ENCODE measurements around the gene TOE1.
A peak's percentile ranks its signal among the peaks of the same experiment; 100 is the strongest.

Gene TOE1

GRCh38 chr1:45327644-45328515, 12.1 kb upstream of the TOE1 start:
- Histone ChIP-seq H2BK5ac (ENCODE audit: low read depth, low read length, poor library complexity) (no peak overlapping the region), H3K79me1 (ENCODE audit: low read length) (peaks cover 8% of the 10 kb centered on the region), H3K79me2 (ENCODE audit: control insufficient read depth, insufficient read depth, low read length, poor library complexity) (no peaks in the 10 kb centered on the region), H3K14ac (ENCODE audit: low read length) (no peak overlapping the region), H3K4me1 (ENCODE audit: control insufficient read depth in 1 of 2, insufficient read depth in 2 of 2, low read length in 2 of 2) (peaks cover 24 to 36% of the 10 kb centered on the region in 2 experiments), H3K9me3 (ENCODE audit: insufficient read depth, low read depth, low read length) (peaks cover 4% of the 10 kb centered on the region), H3K23ac (ENCODE audit: low read length) (no peak overlapping the region), H3K18ac (ENCODE audit: low read length) (no peak overlapping the region), H2AK5ac (ENCODE audit: low read length) (peak overlapping the region; percentile 49), H3K27me3 (ENCODE audit: insufficient read depth, low read length) (no peaks in the 10 kb centered on the region), H2AFZ (ENCODE audit: insufficient read depth, low read length, poor library complexity) (no peak overlapping the region), H3K27ac (ENCODE audit: low read depth, low read length) (no peak overlapping the region), H3K4ac (ENCODE audit: low read depth, low read length) (no peak overlapping the region), H3K4me3 (ENCODE audit: low read depth, low read length) (no peak overlapping the region), H3K36me3 (ENCODE audit: control insufficient read depth in 1 of 2, insufficient read depth in 2 of 2, low read length in 2 of 2) (peaks cover 14 to 16% of the 10 kb centered on the region in 2 experiments), H3K4me2 (ENCODE audit: low read length) (peak overlapping the region; percentile 77), H2BK120ac (ENCODE audit: insufficient read depth, low read length, poor library complexity) (peak overlapping the region; percentile 23), H4K91ac (ENCODE audit: low read depth, low read length) (peak overlapping the region; percentile 2), H2BK12ac (ENCODE audit: low read length) (no peak overlapping the region), H4K12ac (ENCODE audit: low read depth, low read length) (no peak overlapping the region), H4K8ac (ENCODE audit: low read depth, low read length) (no peak overlapping the region), H3K9ac (ENCODE audit: low read length) (no peak overlapping the region)
- DNase-seq = no peak
- no CpG with 5 or more reads among the region's 19 CpGs for WGBS (ENCODE audit: extremely low coverage, insufficient coverage, insufficient read length)

DNA sequence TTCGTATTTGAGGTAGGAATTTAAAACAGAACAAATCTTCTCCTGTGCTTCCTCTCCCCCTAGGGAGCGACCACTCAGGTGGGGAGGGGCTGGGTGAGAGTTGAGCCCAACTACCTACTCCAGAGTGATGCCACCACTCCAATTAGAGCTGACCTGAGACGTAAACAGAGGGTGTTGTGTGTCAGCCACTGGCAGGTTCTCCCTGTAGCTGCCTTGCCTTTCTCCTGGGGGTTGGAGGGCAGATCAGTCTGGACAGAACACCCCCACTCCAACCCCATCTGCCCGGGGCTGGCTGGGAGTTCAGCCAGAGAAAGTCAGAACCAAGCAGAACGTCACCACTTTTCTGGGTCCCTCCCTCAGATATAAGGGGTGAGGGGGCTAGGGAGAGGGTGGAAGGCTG, 11.3 kb upstream of the TOE1 start:
- peak overlapping the region; percentile 58 for H3K18ac ChIP-seq (ENCODE audit: low read length)
- no peak overlapping the region for H4K12ac ChIP-seq (ENCODE audit: low read depth, low read length)
- H3K79me1 ChIP-seq (ENCODE audit: low read length) = peaks cover 8% of the 10 kb centered on the region
- H3K4me3 ChIP-seq (ENCODE audit: low read depth, low read length) = no peak overlapping the region
- peaks cover 4% of the 10 kb centered on the region for H3K9me3 ChIP-seq (ENCODE audit: insufficient read depth, low read depth, low read length)
- peak overlapping the region; percentile 19 for H2BK12ac ChIP-seq (ENCODE audit: low read length)
- peaks cover 16 to 20% of the 10 kb centered on the region in 2 experiments for H3K36me3 ChIP-seq (ENCODE audit: control insufficient read depth in 1 of 2, insufficient read depth in 2 of 2, low read length in 2 of 2)
- H2AFZ ChIP-seq (ENCODE audit: insufficient read depth, low read length, poor library complexity) = peak overlapping the region; percentile 10
- H3K79me2 ChIP-seq (ENCODE audit: control insufficient read depth, insufficient read depth, low read length, poor library complexity) = no peaks in the 10 kb centered on the region
- H3K4me1 ChIP-seq (ENCODE audit: control insufficient read depth in 1 of 2, insufficient read depth in 2 of 2, low read length in 2 of 2) = peaks cover 24 to 36% of the 10 kb centered on the region in 2 experiments
- no peak overlapping the region for H4K8ac ChIP-seq (ENCODE audit: low read depth, low read length)
- peak overlapping the region; percentile 7 for H2AK5ac ChIP-seq (ENCODE audit: low read length)
- peak overlapping the region; percentile 6 for H3K14ac ChIP-seq (ENCODE audit: low read length)
- H3K9ac ChIP-seq (ENCODE audit: low read length) = no peak overlapping the region
- peak overlapping the region; percentile 39 for H2BK5ac ChIP-seq (ENCODE audit: low read depth, low read length, poor library complexity)
- no CpG with 5 or more reads among the region's 5 CpGs for WGBS (ENCODE audit: extremely low coverage, insufficient coverage, insufficient read length)
- H3K4me2 ChIP-seq (ENCODE audit: low read length) = no peak overlapping the region
- no peaks in the 10 kb centered on the region for H3K27me3 ChIP-seq (ENCODE audit: insufficient read depth, low read length)
- H2BK120ac ChIP-seq (ENCODE audit: insufficient read depth, low read length, poor library complexity) = no peak overlapping the region
- H3K4ac ChIP-seq (ENCODE audit: low read depth, low read length) = no peak overlapping the region
- H3K27ac ChIP-seq (ENCODE audit: low read depth, low read length) = peak overlapping the region; percentile 37
- no peak overlapping the region for H3K23ac ChIP-seq (ENCODE audit: low read length)
- no peak for DNase-seq
- peak overlapping the region; percentile 50 for H4K91ac ChIP-seq (ENCODE audit: low read depth, low read length)

DNA sequence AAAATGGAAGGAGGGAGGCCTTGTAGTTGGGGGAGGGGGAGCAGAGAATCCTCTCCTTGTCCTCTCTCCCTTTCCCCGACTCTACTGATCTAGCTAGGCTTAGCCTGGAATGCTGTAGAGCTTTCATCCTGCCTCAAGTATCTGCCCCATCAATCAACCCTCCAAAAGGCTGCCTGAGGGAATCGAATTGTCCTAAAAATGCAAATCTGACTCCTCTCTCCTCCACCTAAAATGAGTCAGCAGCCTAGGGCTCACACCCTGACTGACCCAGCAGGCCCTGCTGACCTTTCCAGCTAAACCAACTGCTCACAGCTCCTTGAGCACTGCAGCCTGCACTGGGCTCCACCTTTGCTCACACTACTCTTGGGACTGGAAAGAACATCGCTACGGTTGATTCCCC, 10.5 kb upstream of the TOE1 start:
- H2AFZ ChIP-seq (ENCODE audit: insufficient read depth, low read length, poor library complexity) = no peak overlapping the region
- H3K4me2 ChIP-seq (ENCODE audit: low read length) = peak overlapping the region; percentile 42
- no peak overlapping the region for H2AK5ac ChIP-seq (ENCODE audit: low read length)
- peaks cover 24 to 36% of the 10 kb centered on the region in 2 experiments for H3K4me1 ChIP-seq (ENCODE audit: control insufficient read depth in 1 of 2, insufficient read depth in 2 of 2, low read length in 2 of 2)
- H4K91ac ChIP-seq (ENCODE audit: low read depth, low read length) = no peak overlapping the region
- H3K23ac ChIP-seq (ENCODE audit: low read length) = no peak overlapping the region
- peaks cover 16 to 20% of the 10 kb centered on the region in 2 experiments for H3K36me3 ChIP-seq (ENCODE audit: control insufficient read depth in 1 of 2, insufficient read depth in 2 of 2, low read length in 2 of 2)
- no peak overlapping the region for H2BK5ac ChIP-seq (ENCODE audit: low read depth, low read length, poor library complexity)
- no peak overlapping the region for H4K8ac ChIP-seq (ENCODE audit: low read depth, low read length)
- H4K12ac ChIP-seq (ENCODE audit: low read depth, low read length) = no peak overlapping the region
- peaks cover 8% of the 10 kb centered on the region for H3K79me1 ChIP-seq (ENCODE audit: low read length)
- no CpG with 5 or more reads among the region's 4 CpGs for WGBS (ENCODE audit: extremely low coverage, insufficient coverage, insufficient read length)
- H3K9ac ChIP-seq (ENCODE audit: low read length) = no peak overlapping the region
- peak overlapping the region; percentile 37 for H3K27ac ChIP-seq (ENCODE audit: low read depth, low read length)
- no peak overlapping the region for H3K4ac ChIP-seq (ENCODE audit: low read depth, low read length)
- H3K18ac ChIP-seq (ENCODE audit: low read length) = no peak overlapping the region
- no peak overlapping the region for H3K14ac ChIP-seq (ENCODE audit: low read length)
- H3K27me3 ChIP-seq (ENCODE audit: insufficient read depth, low read length) = no peaks in the 10 kb centered on the region
- peak; percentile 60 to 67 for DNase-seq
- no peaks in the 10 kb centered on the region for H3K79me2 ChIP-seq (ENCODE audit: control insufficient read depth, insufficient read depth, low read length, poor library complexity)
- H2BK120ac ChIP-seq (ENCODE audit: insufficient read depth, low read length, poor library complexity) = no peak overlapping the region
- peak overlapping the region; percentile 42 for H2BK12ac ChIP-seq (ENCODE audit: low read length)
- H3K4me3 ChIP-seq (ENCODE audit: low read depth, low read length) = no peak overlapping the region
- peaks cover 4% of the 10 kb centered on the region for H3K9me3 ChIP-seq (ENCODE audit: insufficient read depth, low read depth, low read length)

GRCh38 chr1:45331436-45332345, 8.3 kb upstream of the TOE1 start:
- H3K9ac ChIP-seq (ENCODE audit: low read length) = no peak overlapping the region
- peaks cover 16 to 20% of the 10 kb centered on the region in 2 experiments for H3K36me3 ChIP-seq (ENCODE audit: control insufficient read depth in 1 of 2, insufficient read depth in 2 of 2, low read length in 2 of 2)
- no peak overlapping the region for H4K12ac ChIP-seq (ENCODE audit: low read depth, low read length)
- H3K23ac ChIP-seq (ENCODE audit: low read length) = no peak overlapping the region
- H3K18ac ChIP-seq (ENCODE audit: low read length) = no peak overlapping the region
- H2BK5ac ChIP-seq (ENCODE audit: low read depth, low read length, poor library complexity) = no peak overlapping the region
- no peak overlapping the region for H3K14ac ChIP-seq (ENCODE audit: low read length)
- no peak overlapping the region for H4K8ac ChIP-seq (ENCODE audit: low read depth, low read length)
- H3K4ac ChIP-seq (ENCODE audit: low read depth, low read length) = no peak overlapping the region
- H3K79me1 ChIP-seq (ENCODE audit: low read length) = peaks cover 6% of the 10 kb centered on the region
- no peak overlapping the region for H2AK5ac ChIP-seq (ENCODE audit: low read length)
- H4K91ac ChIP-seq (ENCODE audit: low read depth, low read length) = no peak overlapping the region
- no peak overlapping the region for H2BK120ac ChIP-seq (ENCODE audit: insufficient read depth, low read length, poor library complexity)
- peaks cover 4% of the 10 kb centered on the region for H3K9me3 ChIP-seq (ENCODE audit: insufficient read depth, low read depth, low read length)
- H3K27ac ChIP-seq (ENCODE audit: low read depth, low read length) = no peak overlapping the region
- H2BK12ac ChIP-seq (ENCODE audit: low read length) = peak overlapping the region; percentile 30
- no peaks in the 10 kb centered on the region for H3K27me3 ChIP-seq (ENCODE audit: insufficient read depth, low read length)
- H2AFZ ChIP-seq (ENCODE audit: insufficient read depth, low read length, poor library complexity) = no peak overlapping the region
- no peaks in the 10 kb centered on the region for H3K79me2 ChIP-seq (ENCODE audit: control insufficient read depth, insufficient read depth, low read length, poor library complexity)
- peaks cover 25 to 38% of the 10 kb centered on the region in 2 experiments for H3K4me1 ChIP-seq (ENCODE audit: control insufficient read depth in 1 of 2, insufficient read depth in 2 of 2, low read length in 2 of 2)
- H3K4me2 ChIP-seq (ENCODE audit: low read length) = no peak overlapping the region
- no CpG with 5 or more reads among the region's 18 CpGs for WGBS (ENCODE audit: extremely low coverage, insufficient coverage, insufficient read length)
- no peak overlapping the region for H3K4me3 ChIP-seq (ENCODE audit: low read depth, low read length)
- no peak for DNase-seq
